GM21786 (cell line): ENCODE measurements around the gene SYT17.

Experiments used
- ATAC-seq: cut with Tn5 transposase; IDR thresholded peaks from one replicate; pipeline ENCODE4 v1.9.1; 2021; ENCODE audit not compliant: unreplicated experiment

Gene SYT17

DNA sequence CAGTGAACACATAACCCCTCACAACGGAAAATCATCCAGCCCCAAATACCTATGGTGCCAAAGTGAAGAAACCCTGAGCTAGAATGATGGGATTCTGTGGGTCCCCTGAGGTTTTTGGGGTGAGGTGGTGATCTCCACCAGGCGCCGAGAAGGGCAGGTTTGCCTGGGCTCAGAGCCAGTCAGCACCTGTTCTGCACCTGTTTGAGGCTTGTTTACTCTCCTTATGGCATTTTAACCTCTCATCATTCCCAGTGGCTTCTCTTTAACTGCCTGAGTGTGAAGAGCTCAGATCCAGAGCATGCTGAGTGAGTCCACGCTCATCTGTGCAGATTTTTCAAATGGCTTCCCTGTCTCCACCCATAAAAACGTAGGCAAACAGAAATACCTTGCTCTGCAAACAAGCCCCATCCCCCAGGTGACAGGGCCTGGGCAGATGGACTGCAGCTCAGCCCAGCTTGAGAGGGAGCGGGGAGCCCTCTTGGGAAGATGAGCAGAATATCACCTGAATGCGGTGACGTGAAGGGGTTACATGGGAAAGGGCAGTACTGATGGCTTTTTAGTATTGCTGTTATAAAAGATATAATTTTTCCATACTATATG, 77.4 kb downstream of the SYT17 start:
- ATAC-seq, result no peak

DNA sequence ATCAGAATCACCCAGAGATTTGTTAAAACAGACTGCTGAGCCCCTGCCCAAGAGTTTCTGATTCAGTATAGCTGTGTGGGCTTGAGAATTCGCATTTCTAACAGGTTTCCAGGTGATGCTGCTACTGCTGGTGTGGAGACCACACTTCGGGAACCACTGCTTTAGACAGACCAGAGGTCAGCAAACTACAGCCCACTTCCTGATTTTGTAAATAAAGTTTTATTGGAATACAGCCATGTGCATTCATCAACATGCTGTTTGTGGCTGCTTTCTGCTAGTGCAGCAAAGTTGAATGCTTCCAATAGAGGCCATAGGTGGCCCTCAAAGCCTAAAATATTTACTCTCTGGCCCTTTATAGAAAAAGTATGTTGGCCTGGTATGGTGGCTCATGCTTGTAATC, 84.9 kb downstream of the SYT17 start:
- no peak for ATAC-seq

DNA sequence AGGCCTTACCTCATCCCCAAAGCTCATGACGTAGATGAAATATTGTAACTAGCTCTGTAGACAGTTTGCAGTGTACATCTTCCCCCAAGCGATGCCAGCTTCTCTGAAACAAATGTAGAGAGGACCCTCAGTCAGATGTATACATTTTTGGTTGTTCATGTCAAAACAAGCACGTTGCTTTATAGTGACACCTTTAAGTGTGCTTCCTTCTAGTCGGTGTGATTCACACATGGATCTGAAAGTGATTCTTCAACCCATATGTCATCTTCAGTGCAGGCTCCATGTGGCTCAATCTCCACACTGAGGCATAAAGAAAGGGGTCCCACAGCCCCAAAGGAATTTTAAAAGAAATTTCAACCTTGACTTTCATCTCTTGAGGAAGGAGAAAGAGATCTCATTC, 86.6 kb downstream of the SYT17 start:
- no peak for ATAC-seq

DNA sequence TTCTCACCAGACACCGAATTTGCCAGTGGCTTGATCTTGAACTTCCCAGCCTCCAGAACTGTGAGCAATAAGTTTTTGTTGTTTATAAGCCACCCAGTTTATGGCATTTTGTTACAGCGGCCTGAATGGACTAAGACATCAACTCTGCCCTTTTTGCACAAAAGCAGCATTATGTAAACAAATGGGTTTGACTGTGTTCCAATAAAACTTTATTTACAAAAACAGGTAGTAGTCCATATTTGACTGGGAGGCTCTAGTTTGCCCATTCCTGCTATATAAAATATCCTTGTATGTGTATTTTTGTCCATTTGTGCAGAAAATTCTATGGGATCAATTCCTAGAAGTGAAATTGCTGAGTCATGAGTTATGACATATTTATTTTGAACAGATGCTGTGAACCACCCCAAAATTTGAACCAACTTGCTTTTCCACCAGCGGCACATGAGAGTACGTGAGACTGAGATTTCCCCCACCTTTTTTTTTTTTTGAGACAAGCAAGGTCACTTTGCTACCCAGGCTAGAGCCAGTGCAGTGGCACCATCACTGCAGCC, 96.2 kb downstream of the SYT17 start:
- ATAC-seq, result no peak

DNA sequence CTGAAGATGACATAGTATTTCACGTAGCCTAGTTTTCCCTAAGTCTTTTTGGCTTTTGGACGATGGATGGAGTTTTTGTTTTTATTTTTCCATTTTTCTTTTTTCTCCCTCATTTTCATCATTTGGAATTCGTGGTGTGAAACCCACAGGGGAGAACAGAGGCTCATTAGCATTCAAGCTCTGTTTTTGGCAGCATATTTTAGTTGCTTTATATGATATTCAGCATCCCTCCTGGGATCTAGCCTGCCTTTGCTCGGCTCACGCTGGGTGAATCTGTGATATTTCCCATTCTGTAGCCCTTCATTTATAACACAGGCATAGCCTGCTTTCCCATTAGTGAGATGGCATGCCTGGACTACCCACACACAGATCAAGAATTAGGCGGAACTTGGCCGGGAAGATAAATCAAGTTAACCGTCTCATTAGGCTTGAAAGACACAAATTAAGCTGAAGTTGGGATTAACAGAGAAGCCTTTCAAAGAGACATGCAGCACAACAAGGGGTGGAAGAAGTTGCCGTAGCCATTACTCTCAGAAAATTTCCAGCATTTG, 97.4 kb downstream of the SYT17 start:
- ATAC-seq, result no peak

DNA sequence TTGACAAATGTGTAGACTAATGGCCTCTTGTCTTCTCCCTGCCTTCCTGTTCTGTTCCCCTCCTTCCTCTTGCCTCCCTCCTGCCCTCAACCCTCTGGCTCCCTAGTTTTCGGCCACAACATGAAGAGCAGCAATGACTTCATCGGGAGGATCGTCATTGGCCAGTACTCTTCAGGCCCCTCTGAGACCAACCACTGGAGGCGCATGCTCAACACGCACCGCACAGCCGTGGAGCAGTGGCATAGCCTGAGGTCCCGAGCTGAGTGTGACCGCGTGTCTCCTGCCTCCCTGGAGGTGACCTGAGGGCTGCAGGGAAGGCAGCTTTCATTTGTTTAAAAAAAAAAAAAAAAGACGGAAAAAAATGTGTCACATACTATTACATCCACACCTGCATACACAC, 98.7 kb downstream of the SYT17 start:
- ATAC-seq, result no peak

DNA sequence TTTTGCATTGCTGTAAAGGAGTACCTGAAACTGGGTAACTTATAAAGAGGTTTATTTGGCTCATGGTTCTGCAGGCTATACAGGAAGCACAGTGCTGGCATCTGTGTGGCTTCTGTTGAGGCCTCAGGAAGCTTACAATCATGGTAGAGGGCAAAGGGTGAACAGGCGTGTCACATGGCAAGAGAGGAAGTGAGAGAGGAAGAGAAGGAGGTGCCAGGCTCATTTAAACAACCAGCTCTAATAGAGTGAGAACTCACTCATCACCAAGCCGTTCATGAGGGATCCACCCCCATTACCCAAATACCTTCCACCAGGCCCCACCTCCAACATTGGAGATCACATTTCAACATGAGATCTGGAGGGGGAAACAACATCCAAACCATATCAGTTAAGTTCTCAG, 101.1 kb downstream of the SYT17 start:
- ATAC-seq, result no peak

DNA sequence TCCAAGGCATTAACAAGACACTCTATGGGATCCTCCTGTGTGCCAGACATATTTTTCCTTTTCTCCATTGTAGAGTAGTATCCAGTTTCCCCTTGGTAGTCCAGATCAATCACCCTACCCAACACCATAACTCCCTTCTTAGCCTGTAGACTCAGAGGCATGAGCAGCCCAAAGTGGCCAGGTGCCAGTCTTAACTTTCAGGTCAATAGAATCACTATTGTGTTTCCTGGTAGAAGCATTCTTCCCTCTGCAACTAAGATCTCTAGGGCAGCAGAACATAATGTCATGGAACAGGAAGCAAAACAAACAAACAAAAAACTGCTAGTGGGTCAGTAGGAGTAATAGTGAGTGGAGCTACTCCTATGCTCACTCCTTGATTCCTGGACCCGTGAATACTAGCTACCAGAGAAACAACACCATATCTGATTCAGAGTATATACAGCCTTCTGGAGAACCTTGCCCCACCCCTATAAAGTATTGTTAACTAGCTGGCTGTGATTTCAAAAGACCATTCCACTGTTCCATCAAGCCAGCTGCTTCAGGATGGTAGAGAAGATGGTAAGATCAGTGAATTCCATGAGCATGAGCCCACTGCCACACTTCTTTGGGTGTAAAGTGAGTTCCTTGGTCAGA, 106.2 kb downstream of the SYT17 start:
- no peak for ATAC-seq

DNA sequence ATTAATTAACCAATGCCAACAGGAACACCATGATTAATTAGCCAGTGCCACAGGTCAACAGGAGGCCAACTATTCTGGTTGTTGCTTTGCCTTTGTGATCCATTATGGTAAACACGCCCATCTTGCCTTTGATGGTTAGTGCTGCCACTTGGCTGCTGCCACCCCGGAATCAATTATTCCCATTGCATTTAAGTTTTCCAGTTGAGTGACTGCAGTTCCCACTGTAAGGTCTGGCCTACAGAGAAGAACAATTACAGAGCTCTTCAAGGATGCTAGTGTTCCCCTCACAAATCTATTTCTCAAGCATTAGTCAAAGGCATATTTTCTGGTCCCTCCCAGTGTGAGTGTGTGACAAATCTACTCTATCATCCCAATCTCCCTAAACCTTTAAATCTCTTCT, 110.4 kb downstream of the SYT17 start:
- no peak for ATAC-seq

DNA sequence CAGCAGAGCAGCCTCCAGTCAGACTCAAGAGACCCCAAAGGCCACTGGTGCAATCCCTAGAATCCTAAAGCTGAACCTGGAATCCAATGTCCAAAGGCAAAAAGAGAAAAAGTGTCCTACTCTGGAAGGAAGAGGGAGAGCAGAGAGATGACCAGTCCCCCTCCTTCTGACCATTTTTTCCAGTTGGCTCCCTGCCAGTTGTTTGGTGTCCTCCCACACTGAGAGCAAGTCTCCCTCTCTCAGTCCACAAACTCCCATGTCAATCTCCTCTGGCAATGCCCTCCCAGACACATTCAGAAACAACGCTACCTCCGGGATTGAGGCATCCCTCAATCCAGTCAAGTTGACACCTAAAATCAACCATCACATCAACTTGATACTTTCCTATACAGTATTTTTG, 113.2 kb downstream of the SYT17 start:
- ATAC-seq, result no peak

DNA sequence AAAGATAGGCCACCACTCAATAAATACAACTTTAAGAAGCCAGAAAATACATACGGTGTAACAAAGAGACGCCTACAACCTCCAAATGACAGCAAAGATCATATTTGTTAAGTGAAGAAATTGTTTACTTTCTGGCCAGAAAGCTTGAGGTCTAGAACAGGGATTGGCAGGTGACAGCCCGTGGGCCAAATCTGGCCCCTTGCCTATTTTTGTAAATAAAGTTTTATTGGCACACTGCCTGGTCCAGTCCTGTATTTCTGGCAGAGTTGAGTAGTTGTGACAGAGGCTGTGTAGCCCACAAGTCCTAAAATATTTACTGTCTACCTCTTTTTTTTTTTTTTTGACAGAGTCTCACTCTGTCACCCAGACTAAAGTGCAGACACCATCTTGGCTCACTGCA, 114.1 kb downstream of the SYT17 start:
- ATAC-seq, result no peak

DNA sequence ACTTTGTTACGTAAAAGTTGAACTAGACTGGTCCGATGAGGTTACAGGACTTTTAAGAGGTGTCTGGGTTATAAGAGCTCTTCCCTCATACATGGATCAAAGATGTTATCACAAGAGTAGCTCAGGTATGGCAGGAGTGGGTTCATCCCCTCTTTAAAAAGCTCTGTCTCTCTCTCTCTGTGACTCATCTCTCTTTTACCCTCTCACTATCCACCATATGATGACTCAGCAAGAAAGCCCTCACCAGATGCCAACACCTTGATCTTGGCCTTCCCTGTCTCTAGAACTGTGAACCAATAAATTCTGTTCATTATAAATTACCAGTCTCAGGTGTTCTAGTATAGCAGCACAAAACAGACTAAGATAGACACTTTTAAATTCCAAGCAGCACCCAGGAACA, 115.6 kb downstream of the SYT17 start:
- ATAC-seq, result no peak

DNA sequence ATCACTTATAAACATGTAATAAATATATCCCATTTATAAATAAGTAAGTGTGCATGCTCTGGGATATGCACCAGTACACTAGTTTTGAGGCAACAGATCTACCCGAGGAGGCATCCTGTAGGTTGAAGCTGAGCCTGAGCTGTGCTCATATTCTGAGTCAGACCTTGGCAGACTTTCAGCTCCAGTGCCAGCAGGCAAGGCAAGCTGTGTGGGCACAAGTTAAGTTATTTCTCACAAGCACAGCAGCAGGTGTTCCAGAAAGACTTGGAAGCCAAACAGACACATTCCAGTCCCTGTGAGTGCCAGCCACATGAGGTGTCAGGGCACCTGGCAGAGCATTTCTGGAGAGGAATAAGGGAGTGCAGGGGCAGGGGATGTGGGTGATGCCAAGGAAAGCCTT, 116.2 kb downstream of the SYT17 start:
- no peak for ATAC-seq

DNA sequence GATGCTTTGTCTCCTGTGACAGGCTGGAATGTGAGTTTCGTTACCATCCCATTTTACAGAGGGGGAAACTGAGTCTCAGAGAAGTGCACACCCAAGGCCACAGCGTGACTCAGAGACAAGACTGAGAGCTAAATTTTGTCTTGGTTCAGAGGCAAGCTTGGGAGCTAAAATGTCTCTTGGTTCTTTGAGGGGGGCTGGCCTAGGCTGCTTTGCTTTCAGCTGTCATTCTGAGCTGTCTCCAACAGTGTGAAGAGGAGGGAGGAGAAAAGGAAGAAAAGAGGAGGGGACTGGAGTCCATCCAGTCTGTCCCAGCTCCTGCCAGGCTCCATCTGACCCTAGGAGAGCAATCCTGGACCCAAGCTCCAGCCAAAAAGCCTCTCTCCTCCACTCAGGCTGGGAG, 117.4 kb downstream of the SYT17 start, which contains the start of gene CLEC19A:
Gene CLEC19A, plus strand, starts transcription at position 301 of the 400 bp plus-strand sequence. CDS start 121 bp downstream, outside the sequence.
- ATAC-seq, result no peak

DNA sequence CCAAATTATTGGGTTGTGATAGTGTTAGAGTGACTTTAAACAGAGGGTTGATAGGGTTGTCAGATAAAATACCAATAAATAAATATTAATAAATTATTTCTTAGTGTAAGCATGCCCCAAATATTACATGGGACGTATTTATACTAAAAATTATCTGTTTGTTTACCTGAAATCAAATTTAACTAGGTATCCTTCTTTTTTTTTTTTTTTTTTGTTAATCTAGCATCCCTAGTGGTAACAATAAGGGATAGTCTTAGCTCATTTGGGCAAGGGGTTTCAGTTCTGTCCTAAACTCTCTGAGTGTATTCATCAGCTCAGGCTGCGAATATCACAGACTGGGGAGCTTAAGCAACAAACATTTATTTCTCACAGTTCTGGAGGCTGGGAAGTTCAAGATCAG, 118.8 kb downstream of the SYT17 start:
- ATAC-seq, result no peak

DNA sequence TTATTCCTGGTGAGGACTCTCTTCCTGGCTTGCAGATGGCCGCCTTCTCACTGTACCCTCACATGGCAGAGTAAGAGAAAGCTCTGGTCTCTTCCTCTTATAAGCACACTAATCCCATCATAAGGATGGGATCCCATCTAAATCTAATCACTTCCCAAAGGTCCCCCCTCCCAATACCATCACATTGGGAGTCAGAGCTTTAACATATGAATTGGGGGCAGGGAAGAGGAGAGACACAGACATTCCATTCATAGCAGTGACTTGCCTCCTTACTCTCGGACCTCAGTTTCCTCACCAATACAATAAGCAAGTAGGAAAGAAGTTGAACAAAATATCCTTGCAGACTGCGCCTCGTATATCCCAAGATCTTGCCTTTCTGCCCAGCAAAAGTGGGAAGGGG, 119.2 kb downstream of the SYT17 start:
- ATAC-seq, result no peak

DNA sequence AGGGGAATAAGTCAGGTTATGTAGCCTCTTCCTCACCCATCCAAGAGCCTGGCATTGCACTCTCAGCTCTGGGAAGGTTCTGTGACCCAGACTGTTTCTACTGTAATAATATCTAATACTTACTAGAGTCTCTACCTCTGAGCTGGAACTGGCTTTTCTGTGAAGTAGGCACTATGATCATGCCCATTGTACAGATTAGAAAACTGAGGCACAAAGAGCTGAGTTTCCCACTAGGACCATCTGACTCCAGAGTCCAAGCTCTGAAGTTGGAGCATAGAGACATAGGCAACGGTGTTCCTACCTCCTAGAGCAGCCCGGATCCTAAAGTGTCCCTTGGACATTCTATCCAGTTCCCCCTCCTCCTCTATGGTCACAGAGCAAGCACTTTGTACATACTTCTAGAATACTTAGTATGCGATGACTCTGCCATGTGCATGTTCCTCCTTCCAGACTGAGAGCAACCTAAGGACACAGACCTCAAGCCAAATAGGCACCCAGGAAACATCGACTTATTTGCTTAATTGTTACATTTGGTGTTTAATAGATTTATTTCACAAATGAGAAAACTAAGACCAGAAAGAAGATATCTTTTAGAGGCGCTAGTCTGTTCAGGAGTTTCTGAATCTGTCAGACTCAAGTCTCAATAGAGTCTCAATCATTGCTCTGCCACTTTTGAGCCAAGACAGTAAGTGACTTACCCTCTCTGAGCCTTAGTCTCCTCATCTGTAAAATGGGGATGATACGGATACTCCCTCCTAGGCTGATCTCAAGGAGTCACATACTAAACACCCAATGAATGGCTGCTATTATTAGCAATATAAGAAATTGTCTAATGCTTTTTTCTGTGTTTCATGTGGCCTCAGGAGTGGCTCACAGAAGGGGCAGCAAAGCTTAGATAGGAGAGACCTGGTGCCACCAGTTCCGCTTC, 121.1 kb downstream of the SYT17 start:
- no peak for ATAC-seq

DNA sequence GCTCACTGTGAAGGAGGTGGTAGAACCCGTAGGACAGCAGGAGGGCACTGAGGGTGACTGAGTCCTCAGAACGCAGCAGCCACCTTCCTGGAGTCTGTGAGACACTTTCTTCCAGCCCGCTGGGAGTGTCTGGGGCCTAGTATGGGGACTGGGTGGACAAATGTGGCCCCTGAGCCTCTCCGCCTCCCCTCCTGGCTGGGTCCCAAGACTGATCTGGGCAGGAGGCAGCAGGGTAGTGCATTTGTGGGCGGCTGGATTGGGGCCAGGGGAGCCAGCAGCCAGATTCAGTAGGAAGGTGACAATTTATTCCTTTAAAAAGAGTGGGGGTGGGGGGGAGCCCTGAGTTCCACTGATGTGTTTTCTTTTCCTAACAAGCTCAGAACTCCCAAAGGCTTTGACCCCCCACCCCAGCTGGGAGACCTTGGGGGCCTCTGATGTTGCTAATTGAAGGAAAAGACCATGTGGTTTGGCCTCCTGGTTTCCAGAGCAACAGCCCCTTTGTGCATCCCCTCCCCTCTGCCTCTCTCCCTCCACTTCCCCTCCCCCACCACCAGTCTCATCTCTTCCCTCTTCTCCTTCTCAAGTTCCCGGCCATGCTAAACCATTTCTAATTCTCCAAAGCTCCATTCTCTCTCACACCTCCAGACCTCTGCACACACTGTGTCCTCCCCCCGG, 121.9 kb downstream of the SYT17 start:
- ATAC-seq, result no peak

DNA sequence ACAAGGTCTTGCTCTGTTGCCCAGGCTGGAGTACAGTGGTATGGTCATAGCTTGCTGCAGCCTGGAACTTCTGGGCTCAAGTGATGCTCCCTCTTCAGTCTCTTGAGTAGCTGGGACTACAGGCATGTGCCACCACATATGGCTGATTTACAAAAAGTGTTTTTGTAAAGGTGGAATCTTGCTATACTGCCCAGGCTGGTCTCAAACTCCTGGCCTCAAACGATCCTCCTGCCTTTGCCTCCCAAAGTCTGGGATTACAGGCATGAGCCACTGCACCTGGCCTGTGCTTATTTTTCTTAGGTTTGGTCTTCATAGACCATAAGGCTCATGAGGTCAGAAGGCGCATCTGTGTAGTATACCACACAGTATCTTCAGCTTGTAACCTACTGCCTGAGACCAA, 122.8 kb downstream of the SYT17 start:
- no peak for ATAC-seq

DNA sequence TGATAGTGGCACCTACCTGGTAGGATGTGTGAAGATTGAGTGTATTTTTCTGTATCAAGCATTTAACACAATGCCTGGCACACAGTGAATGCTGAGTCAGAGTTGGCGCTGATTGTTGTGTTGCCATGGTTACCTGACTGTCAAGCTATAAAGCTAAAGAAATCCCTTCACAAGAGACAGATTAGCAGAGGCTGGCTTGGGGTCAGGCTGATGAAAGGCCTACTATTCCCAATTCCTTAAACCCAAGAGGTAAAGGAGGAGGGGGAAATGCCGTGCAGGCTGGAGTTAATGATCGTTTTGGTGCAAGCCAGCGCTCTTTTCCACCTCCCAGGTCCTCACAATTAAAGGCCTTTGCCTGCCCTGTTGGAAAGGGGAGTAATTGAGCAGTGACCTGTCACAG, 123.4 kb downstream of the SYT17 start:
- ATAC-seq, result no peak

DNA sequence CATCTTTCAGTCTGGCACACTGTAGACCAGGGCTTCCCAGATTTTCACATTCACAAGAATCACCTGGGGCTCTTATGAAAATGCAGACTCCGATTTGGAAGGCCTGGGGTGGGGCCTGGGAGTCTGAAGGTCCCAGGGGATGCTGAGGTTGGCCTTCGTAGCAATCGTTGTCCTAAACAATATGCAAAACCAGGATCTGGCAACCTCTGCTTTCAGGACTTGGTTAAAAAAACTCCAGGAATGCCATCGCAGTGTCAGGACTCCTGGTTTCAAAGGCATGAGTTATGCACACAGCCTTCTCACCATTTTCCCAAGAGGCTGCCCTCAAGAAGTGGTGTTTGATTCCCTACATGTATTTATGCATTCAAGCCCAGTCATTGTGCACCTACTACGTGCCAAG, 124.1 kb downstream of the SYT17 start:
- ATAC-seq, result no peak
